HCT116 (cell line): ENCODE results near the gene KPNA5. TPM values are rescaled to one million over a fixed set of nuclear protein-coding genes. Genes with fewer than 3 reads are reported as not detected.

Experiments used
- total RNA-seq: library from RNA; stranded (reverse); gene quantifications from one replicate; pipeline ENCODE4 v1.2.1, GENCODE V29; 2021; ENCODE audit not compliant: unreplicated experiment

The KPNA5 gene
- total RNA-seq, 1 experiment from 2014 or later: 9.8 TPM

Other genes with a start within 250 kb of the KPNA5 start
- gene CALHM6, start 219.8 kb upstream of the KPNA5 start, total RNA-seq: not detected
- gene CALHM5, start 169.6 kb upstream of the KPNA5 start, total RNA-seq: 0.05 TPM
- not detected for gene TRAPPC3L, start 135.5 kb upstream of the KPNA5 start, total RNA-seq
- not detected for gene CALHM4, start 127.5 kb upstream of the KPNA5 start, total RNA-seq
- gene RWDD1, start 109.7 kb upstream of the KPNA5 start, total RNA-seq: 24.4 TPM
- gene RSPH4A, start 64.7 kb upstream of the KPNA5 start, total RNA-seq: 0.27 TPM
- gene ZUP1, start 12.4 kb upstream of the KPNA5 start, total RNA-seq: 18.2 TPM
- gene FAM162B, start 84.5 kb downstream of the KPNA5 start, total RNA-seq: not detected
- gene GPRC6A, start 147.9 kb downstream of the KPNA5 start, total RNA-seq: not detected
- not detected for gene RFX6, start 196.0 kb downstream of the KPNA5 start, total RNA-seq